H9 (cell line): ENCODE measurements around the gene FAM13B. TPM values are rescaled to one million over a fixed set of nuclear protein-coding genes. Genes with fewer than 3 reads are reported as not detected.

ENCODE experiments used
- DNase-seq: peaks from one replicate; pipeline ENCODE4 v3.0.0-alpha.2; 2017
- H2AFZ ChIP-seq: one replicate; pipeline ENCODE4 v1.6.1; 2013; ENCODE audit warnings: mild to moderate bottlenecking, low read length, control low read depth, moderate library complexity
- H2AK5ac ChIP-seq: 2 replicates; pipeline ENCODE4 v1.6.1; 2013; ENCODE audit warnings: low read length, control low read depth, mixed read lengths; ENCODE audit not compliant: insufficient read length
- H2BK120ac ChIP-seq: one replicate; pipeline ENCODE4 v1.6.1; 2013; ENCODE audit warnings: low read depth, mild to moderate bottlenecking, low read length, control low read depth, inconsistent platforms; ENCODE audit not compliant: poor library complexity, severe bottlenecking
- H2BK12ac ChIP-seq: 2 replicates; pipeline ENCODE4 v1.6.1; 2013; ENCODE audit warnings: low read length, control low read depth, mixed read lengths, low read depth; ENCODE audit not compliant: insufficient read length
- H2BK15ac ChIP-seq: 2 replicates; pipeline ENCODE4 v1.6.1; 2013; ENCODE audit warnings: low read depth, low read length, control low read depth
- H2BK20ac ChIP-seq: one replicate; pipeline ENCODE4 v1.6.1; 2013; ENCODE audit warnings: low read depth, mild to moderate bottlenecking, low read length, control low read depth, inconsistent platforms; ENCODE audit not compliant: poor library complexity, severe bottlenecking
- H2BK5ac ChIP-seq: 2 replicates; pipeline ENCODE4 v1.6.1; 2013; ENCODE audit warnings: low read length, control low read depth, mixed read lengths; ENCODE audit not compliant: insufficient read length
- H3K14ac ChIP-seq: 2 replicates; pipeline ENCODE4 v1.6.1; 2013; ENCODE audit warnings: low read length, control low read depth; ENCODE audit not compliant: insufficient read depth
- H3K18ac ChIP-seq: 2 replicates; pipeline ENCODE4 v1.6.1; 2013; ENCODE audit warnings: low read depth, mild to moderate bottlenecking, mixed read lengths, low read length, control low read depth; ENCODE audit not compliant: insufficient read length
- H3K23ac ChIP-seq: 2 replicates; pipeline ENCODE4 v1.6.1; 2013; ENCODE audit warnings: low read length, control low read depth, mixed read lengths, low read depth; ENCODE audit not compliant: insufficient read length
- H3K23me2 ChIP-seq: 2 replicates; pipeline ENCODE4 v1.6.1; 2013; ENCODE audit warnings: low read depth, mild to moderate bottlenecking, mixed read lengths, low read length, control low read depth; ENCODE audit not compliant: insufficient read length, poor library complexity, severe bottlenecking
- H3K27ac ChIP-seq: 2 replicates; pipeline ENCODE4 v1.5.1; 2013; ENCODE audit warnings: low read length, control low read depth, mixed read lengths, low read depth; ENCODE audit not compliant: insufficient read length
- H3K27me3 ChIP-seq: 2 replicates; pipeline ENCODE4 v1.6.1; 2013; ENCODE audit warnings: low read length, control low read depth, inconsistent platforms; ENCODE audit not compliant: insufficient read depth
- H3K4ac ChIP-seq: 2 replicates; pipeline ENCODE4 v1.6.1; 2013; ENCODE audit warnings: low read depth, mild to moderate bottlenecking, control low read depth, inconsistent platforms, low read length, moderate library complexity
- H3K4me1 ChIP-seq: 2 replicates; pipeline ENCODE4 v1.6.1; 2013; ENCODE audit warnings: low read length, control low read depth, inconsistent platforms; ENCODE audit not compliant: insufficient read depth
- H3K4me2 ChIP-seq: 2 replicates; pipeline ENCODE4 v1.6.1; 2013; ENCODE audit warnings: low read length, control low read depth, mixed read lengths; ENCODE audit not compliant: insufficient read length, insufficient read depth
- H3K56ac ChIP-seq: 2 replicates; pipeline ENCODE4 v1.6.1; 2013; ENCODE audit warnings: low read depth, mild to moderate bottlenecking, mixed read lengths, low read length, control low read depth; ENCODE audit not compliant: insufficient read length
- H3K79me1 ChIP-seq: 2 replicates; pipeline ENCODE4 v1.6.1; 2013; ENCODE audit warnings: low read depth, mild to moderate bottlenecking, moderate library complexity, low read length, control low read depth, inconsistent platforms; ENCODE audit not compliant: insufficient read depth, poor library complexity, severe bottlenecking
- H3K79me2 ChIP-seq: 2 replicates; pipeline ENCODE4 v1.6.1; 2013; ENCODE audit warnings: low read length, control low read depth, inconsistent platforms; ENCODE audit not compliant: insufficient read depth
- H3K9ac ChIP-seq: 2 replicates; pipeline ENCODE4 v1.6.1; 2013; ENCODE audit warnings: low read length, control low read depth, mixed read lengths; ENCODE audit not compliant: insufficient read length; ENCODE audit errors: extremely low read depth
- H3K9me3 ChIP-seq: one replicate; pipeline ENCODE4 v1.6.1; 2013; ENCODE audit warnings: low read depth, low read length, inconsistent platforms; ENCODE audit not compliant: control insufficient read depth
- H3T11ph ChIP-seq: one replicate; pipeline ENCODE4 v1.6.1; 2013; ENCODE audit warnings: mild to moderate bottlenecking, low read length, control low read depth, inconsistent platforms
- H4K20me1 ChIP-seq: one replicate; pipeline ENCODE4 v1.6.1; 2013; ENCODE audit not compliant: control insufficient read depth, insufficient read length, insufficient read depth
- H4K5ac ChIP-seq: 2 replicates; pipeline ENCODE4 v1.6.1; 2013; ENCODE audit warnings: low read depth, mild to moderate bottlenecking, mixed read lengths, low read length, control low read depth; ENCODE audit not compliant: insufficient read length
- H4K8ac ChIP-seq: replicated peaks from 2 replicates; pipeline ENCODE4 v1.6.1; 2013; ENCODE audit warnings: low read length, control low read depth, mixed read lengths, low read depth; ENCODE audit not compliant: insufficient read length
- H4K91ac ChIP-seq: 2 replicates; pipeline ENCODE4 v1.6.1; 2013; ENCODE audit warnings: low read depth, mild to moderate bottlenecking, moderate library complexity, mixed read lengths, low read length, control low read depth; ENCODE audit not compliant: insufficient read length
- H3K27ac Mint-ChIP-seq, 3 experiments: 2 replicates in 2 of 3; 3 replicates in 1 of 3; pipeline ENCODE4 v1.8.0; 2020 to 2021; ENCODE audit warnings: mixed read lengths in 3 of 3, mild to moderate bottlenecking in 1 of 3, moderate library complexity in 1 of 3
- H3K27me3 Mint-ChIP-seq: 2 replicates; pipeline ENCODE4 v1.8.0; 2021; ENCODE audit warnings: low read depth, mild to moderate bottlenecking, moderate library complexity, mixed read lengths
- H3K36me3 Mint-ChIP-seq, 3 experiments: 2 replicates in 2 of 3; 3 replicates in 1 of 3; pipeline ENCODE4 v1.8.0; 2020 to 2021; ENCODE audit warnings: low read depth in 3 of 3, mixed read lengths in 3 of 3; ENCODE audit not compliant: insufficient read depth in 1 of 3
- H3K4me1 Mint-ChIP-seq, 2 experiments: 2 replicates each; pipeline ENCODE4 v1.8.0; 2020; ENCODE audit warnings: mixed read lengths in 2 of 2
- H3K4me3 Mint-ChIP-seq, 2 experiments: 2 replicates in 1 of 2; 3 replicates in 1 of 2; pipeline ENCODE4 v1.8.0; 2020 to 2021; ENCODE audit warnings: mild to moderate bottlenecking in 2 of 2, mixed read lengths in 2 of 2, moderate library complexity in 1 of 2
- H3K9me3 Mint-ChIP-seq, 2 experiments: 2 replicates in 1 of 2; 3 replicates in 1 of 2; pipeline ENCODE4 v1.8.0; 2020; ENCODE audit warnings: mild to moderate bottlenecking in 2 of 2, mixed read lengths in 2 of 2, moderate library complexity in 1 of 2
- WGBS: extraction: QIAGEN DNeasy Blood & Tissue Kit; methylation state at CpG from one replicate; pipeline ENCODE4 v1.1.7; 2013; ENCODE audit warnings: missing lambda C conversion rate, low lambda C conversion rate, mixed read lengths; ENCODE audit not compliant: insufficient read length; ENCODE audit errors: extremely low coverage; 5-methylcytosine and 5-hydroxymethylcytosine counted together
- total RNA-seq: library from RNA; stranded (reverse); gene quantifications from 2 replicates; pipeline ENCODE4 v1.2.1, GENCODE V29; 2021
- TF ChIP-seq, protein P1 (sequence below): fragments of 200-600 bp; sonication (generic); conservative IDR thresholded peaks from 3 replicates; pipeline ENCODE4 v1.8.0; 2021; ENCODE audit warnings: antibody characterized with exemption, mild to moderate bottlenecking

FAM13B gene
- total RNA-seq, 1 experiment from 2014 or later = 23.0 TPM

DNA sequence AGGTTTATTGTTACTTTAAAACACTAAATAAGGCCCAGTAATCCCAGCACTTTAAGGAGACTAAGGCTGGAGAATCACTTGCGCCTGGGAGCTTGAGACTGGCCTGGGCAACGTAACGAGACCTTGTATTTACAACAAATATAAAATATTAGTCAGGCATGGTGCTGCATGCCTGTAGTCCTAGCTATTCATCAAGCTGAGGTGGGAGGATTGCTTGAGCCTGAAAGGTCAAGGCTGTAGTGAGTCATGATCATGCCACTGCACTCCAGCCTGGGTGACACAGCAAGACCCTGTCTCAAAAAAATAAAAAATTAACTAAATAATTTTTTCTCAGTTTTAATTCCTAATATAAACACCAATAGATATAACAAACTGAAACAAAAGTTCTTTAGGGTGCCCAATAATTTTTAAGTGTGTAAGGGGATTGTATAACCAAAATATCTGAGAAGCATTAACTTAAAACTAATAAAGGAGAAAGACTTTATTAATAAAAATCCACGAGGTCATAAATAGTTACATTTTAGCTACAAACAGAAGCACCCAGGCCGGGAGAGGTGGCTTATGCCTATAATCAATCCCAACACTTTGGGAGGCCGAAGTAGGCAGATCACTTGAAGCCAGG, 32.7 kb downstream of the FAM13B start:
- no CpG with 5 or more reads among the region's 6 CpGs for WGBS
- H3K79me2 ChIP-seq = no peaks in the 10 kb centered on the region
- no peaks in the 10 kb centered on the region for H3K4me1 ChIP-seq
- H4K5ac ChIP-seq = no peak overlapping the region
- Mint-ChIP-seq H3K27ac (no peak overlapping the region), H3K9me3 (peaks cover 0 to 3% of the 10 kb centered on the region in 2 experiments; a peak in 1 of 5 replicates), H3K4me3 (no peak overlapping the region), H3K27me3 (no peaks in the 10 kb centered on the region), H3K4me1 (peaks cover 0 to 2% of the 10 kb centered on the region in 2 experiments; a peak in 1 of 4 replicates), H3K36me3 (peaks cover 24 to 44% (median 38%) of the 10 kb centered on the region in 3 experiments)
- H3K4ac ChIP-seq = no peak overlapping the region
- H3K18ac ChIP-seq = no peak overlapping the region
- H2BK120ac ChIP-seq = no peak overlapping the region
- no peak overlapping the region for H3K27ac ChIP-seq
- peaks cover 6% of the 10 kb centered on the region for H3K79me1 ChIP-seq
- H3K56ac ChIP-seq = no peak overlapping the region
- no peaks in the 10 kb centered on the region for H3K23me2 ChIP-seq
- no peak for DNase-seq
- H3K14ac ChIP-seq = no peak overlapping the region
- H2BK15ac ChIP-seq = no peak overlapping the region
- H2BK20ac ChIP-seq = no peak overlapping the region
- TF ChIP-seq, protein P1, sequence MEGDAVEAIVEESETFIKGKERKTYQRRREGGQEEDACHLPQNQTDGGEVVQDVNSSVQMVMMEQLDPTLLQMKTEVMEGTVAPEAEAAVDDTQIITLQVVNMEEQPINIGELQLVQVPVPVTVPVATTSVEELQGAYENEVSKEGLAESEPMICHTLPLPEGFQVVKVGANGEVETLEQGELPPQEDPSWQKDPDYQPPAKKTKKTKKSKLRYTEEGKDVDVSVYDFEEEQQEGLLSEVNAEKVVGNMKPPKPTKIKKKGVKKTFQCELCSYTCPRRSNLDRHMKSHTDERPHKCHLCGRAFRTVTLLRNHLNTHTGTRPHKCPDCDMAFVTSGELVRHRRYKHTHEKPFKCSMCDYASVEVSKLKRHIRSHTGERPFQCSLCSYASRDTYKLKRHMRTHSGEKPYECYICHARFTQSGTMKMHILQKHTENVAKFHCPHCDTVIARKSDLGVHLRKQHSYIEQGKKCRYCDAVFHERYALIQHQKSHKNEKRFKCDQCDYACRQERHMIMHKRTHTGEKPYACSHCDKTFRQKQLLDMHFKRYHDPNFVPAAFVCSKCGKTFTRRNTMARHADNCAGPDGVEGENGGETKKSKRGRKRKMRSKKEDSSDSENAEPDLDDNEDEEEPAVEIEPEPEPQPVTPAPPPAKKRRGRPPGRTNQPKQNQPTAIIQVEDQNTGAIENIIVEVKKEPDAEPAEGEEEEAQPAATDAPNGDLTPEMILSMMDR = no peak
- no peaks in the 10 kb centered on the region for H3K27me3 ChIP-seq
- H3K9me3 ChIP-seq = no peaks in the 10 kb centered on the region
- no peak overlapping the region for H3K4me2 ChIP-seq
- H4K8ac ChIP-seq = no peak overlapping the region
- H2AFZ ChIP-seq = no peak overlapping the region
- no peak overlapping the region for H3K23ac ChIP-seq
- H2AK5ac ChIP-seq = no peak overlapping the region
- H2BK12ac ChIP-seq = no peak overlapping the region
- H4K91ac ChIP-seq = no peak overlapping the region
- no peak overlapping the region for H3K9ac ChIP-seq
- no peak overlapping the region for H3T11ph ChIP-seq
- no peaks in the 10 kb centered on the region for H4K20me1 ChIP-seq
- H2BK5ac ChIP-seq = no peak overlapping the region
